Liver (tissue), 9 donors: ENCODE measurements around the gene RNF149. TPM values are rescaled to one million over a fixed set of nuclear protein-coding genes. Genes with fewer than 3 reads are reported as not detected.
"Not testable (repeated sequence)": the region's sequence is repeated elsewhere in the genome, so short reads cannot be mapped to it uniquely, and the experiment has no call there.

ENCODE experiments used
- DNase-seq: peaks from one replicate; pipeline ENCODE4 v3.0.0-alpha.2; 2017; ENCODE audit warnings: low spot score
- H3K27ac ChIP-seq, 2 donors: one replicate each; pipeline ENCODE4 v1.7.0; 2013; ENCODE audit warnings: inconsistent platforms in 2 of 2, low read length in 2 of 2, control low read depth in 1 of 2, low read depth in 1 of 2, mild to moderate bottlenecking in 1 of 2
- H3K27me3 ChIP-seq, 4 donors: one replicate each; pipeline versions ENCODE4 v1.6.1 to v1.7.0; 2013; ENCODE audit warnings: low read length in 3 of 4, inconsistent platforms in 1 of 4, mild to moderate bottlenecking in 1 of 4, moderate library complexity in 1 of 4; ENCODE audit not compliant: control insufficient read depth in 4 of 4, insufficient read depth in 4 of 4
- H3K36me3 ChIP-seq, 4 donors: one replicate each; pipeline versions ENCODE4 v1.6.1 to v1.7.0; 2013; ENCODE audit warnings: low read length in 3 of 4, mild to moderate bottlenecking in 3 of 4, low read depth in 1 of 4, moderate library complexity in 1 of 4; ENCODE audit not compliant: control insufficient read depth in 4 of 4, insufficient read depth in 3 of 4
- H3K4me1 ChIP-seq, 4 donors: one replicate each; pipeline versions ENCODE4 v1.6.1 to v1.7.0; 2013; ENCODE audit warnings: low read length in 3 of 4, mild to moderate bottlenecking in 3 of 4, moderate library complexity in 1 of 4; ENCODE audit not compliant: control insufficient read depth in 4 of 4, insufficient read depth in 4 of 4
- H3K4me3 ChIP-seq, 3 donors: one replicate each; pipeline versions ENCODE4 v1.6.1 to v1.7.0; 2013; ENCODE audit warnings: low read length in 3 of 3, control low read depth in 1 of 3, low read depth in 1 of 3, mild to moderate bottlenecking in 1 of 3
- H3K9ac ChIP-seq, 2 donors: one replicate each; pipeline ENCODE4 v1.7.0; 2013; ENCODE audit warnings: low read length in 2 of 2, mild to moderate bottlenecking in 2 of 2, moderate library complexity in 2 of 2, control low read depth in 1 of 2, low read depth in 1 of 2
- H3K9me3 ChIP-seq, 4 donors: one replicate each; pipeline versions ENCODE4 v1.6.1 to v1.7.0; 2013; ENCODE audit warnings: low read length in 3 of 4; ENCODE audit not compliant: control insufficient read depth in 4 of 4
- HNF4A ChIP-seq, 2 donors: conservative IDR thresholded peaks; 2 replicates each; pipeline ENCODE4 v1.6.1; 2016; ENCODE audit warnings: antibody characterized with exemption in 2 of 2, mild to moderate bottlenecking in 2 of 2
- WGBS: extraction: QIAGEN DNeasy Blood & Tissue Kit; methylation state at CpG from one replicate; pipeline ENCODE4 v1.1.7; 2013; 5-methylcytosine and 5-hydroxymethylcytosine counted together
- polyA plus RNA-seq, 2 donors: library from polyadenylated mRNA; stranded (reverse) in 1 of 2; unstranded in 1 of 2; fragments of 200-250 nt in 1 of 2; fragments of >200 nt in 1 of 2; fragmentation: Nextera tagmentation in 1 of 2; extraction: Ambion mirVana in 1 of 2; gene quantifications; one replicate each; pipeline versions ENCODE4 v1.2.1 to v1.2.3, GENCODE V29; 2013 to 2015
- total RNA-seq, 2 donors: library from RNA; depleted of rRNA; stranded (reverse); fragments of >200 nt; gene quantifications; one replicate each; pipeline ENCODE4 v1.2.3, GENCODE V29; 2014
- TF ChIP-seq, protein P1 (sequence below): IDR thresholded peaks from 2 replicates; pipeline ENCODE4 v1.6.1; 2016; ENCODE audit warnings: antibody characterized with exemption
- donor health status: healthy.
- donor health status: healthy.
- donor health status: healthy.
- donor health status: healthy.
- donor health status: healthy.

RNF149 gene
- total and polyA plus RNA-seq, 4 donors: 14.1 to 54.7 (median 29.1) TPM

DNA sequence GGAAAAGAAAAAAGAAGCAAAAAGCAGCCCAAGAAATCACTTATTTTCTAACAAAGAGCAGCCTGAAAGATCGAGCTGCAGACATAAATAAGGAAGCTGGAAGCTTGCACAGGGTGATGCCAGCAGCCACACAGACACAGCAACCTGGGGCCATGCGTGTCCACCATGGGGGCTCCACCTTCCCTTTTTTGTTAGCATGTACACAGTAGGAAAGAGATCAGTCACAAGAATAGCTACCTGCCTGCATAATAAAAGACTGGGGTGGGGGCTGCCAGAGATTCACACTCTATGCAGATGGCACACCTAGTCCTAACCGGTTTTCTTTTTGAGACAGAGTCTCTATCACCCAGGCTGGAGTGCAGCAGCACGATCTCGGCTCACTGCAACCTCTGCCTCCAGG is 58.7 kb downstream of the RNF149 start:
- Histone ChIP-seq H3K36me3 (no peaks in the 10 kb centered on the region), H3K9me3 (no peaks in the 10 kb centered on the region), H3K27me3 (no peaks in the 10 kb centered on the region), H3K27ac (no peak overlapping the region), H3K4me3 (no peak overlapping the region), H3K4me1 (peaks cover 4 to 32% (median 19%) of the 10 kb centered on the region in 4 donors), H3K9ac (no peak overlapping the region)
- 89% methylated on average over 5 of the region's 5 CpGs for WGBS
- no peak for DNase-seq
- TF ChIP-seq HNF4A (conservative IDR thresholded peaks at IDR 0.05): no peak
- TF ChIP-seq, protein P1, sequence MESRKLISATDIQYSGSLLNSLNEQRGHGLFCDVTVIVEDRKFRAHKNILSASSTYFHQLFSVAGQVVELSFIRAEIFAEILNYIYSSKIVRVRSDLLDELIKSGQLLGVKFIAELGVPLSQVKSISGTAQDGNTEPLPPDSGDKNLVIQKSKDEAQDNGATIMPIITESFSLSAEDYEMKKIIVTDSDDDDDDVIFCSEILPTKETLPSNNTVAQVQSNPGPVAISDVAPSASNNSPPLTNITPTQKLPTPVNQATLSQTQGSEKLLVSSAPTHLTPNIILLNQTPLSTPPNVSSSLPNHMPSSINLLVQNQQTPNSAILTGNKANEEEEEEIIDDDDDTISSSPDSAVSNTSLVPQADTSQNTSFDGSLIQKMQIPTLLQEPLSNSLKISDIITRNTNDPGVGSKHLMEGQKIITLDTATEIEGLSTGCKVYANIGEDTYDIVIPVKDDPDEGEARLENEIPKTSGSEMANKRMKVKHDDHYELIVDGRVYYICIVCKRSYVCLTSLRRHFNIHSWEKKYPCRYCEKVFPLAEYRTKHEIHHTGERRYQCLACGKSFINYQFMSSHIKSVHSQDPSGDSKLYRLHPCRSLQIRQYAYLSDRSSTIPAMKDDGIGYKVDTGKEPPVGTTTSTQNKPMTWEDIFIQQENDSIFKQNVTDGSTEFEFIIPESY: no peak

- not testable (repeated sequence) for H3K4me3 ChIP-seq, H3K9me3 ChIP-seq, H3K9ac ChIP-seq, H3K27me3 ChIP-seq, H3K36me3 ChIP-seq, DNase-seq, H3K27ac ChIP-seq
- 80% methylated on average over 5 of the region's 5 CpGs for WGBS
- peaks cover 4 to 21% (median 8%) of the 10 kb centered on the region in 4 donors for H3K4me1 ChIP-seq
Measured at GRCh38 chr2:101248756-101249155, 59.7 kb downstream of the RNF149 start.

DNA sequence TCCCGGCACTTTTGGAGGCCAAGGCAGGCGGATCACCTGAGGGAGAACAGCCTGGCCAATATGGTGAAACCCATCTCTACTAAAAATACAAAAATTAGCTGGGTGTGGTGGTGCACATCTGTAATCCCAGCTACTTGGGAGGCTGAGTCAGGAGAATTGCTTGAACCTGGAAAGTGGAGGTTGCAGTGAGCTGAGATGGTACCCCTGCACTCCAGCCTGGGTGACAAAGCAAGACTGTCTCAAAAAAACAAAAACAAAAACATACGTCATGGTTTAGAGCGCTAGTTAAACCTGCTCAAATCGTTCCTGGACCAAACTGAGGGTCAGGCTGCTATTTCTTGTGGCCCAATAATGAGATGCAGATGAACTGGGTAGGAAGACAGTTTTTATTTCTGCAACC is 63.0 kb downstream of the RNF149 start:
- H3K27ac ChIP-seq: not testable (repeated sequence)

DNA sequence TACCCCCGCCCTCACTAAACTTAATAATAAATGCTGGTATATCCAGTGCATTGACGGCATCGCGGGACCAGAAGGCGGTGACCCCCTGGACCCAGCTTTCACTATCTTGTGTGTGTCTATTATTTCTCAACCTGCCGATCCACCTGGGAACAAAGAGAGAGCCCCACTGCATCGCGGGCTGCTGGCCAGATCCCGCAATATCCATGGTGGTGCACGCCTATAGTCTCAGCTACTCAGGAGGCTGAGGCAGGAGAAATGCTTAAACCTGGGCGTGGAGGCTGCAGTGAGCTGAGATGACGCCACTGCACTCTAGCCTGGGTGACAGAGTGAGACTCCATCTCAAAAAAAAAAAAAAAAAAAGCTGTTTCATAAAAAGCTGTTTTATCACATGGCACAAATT is 63.6 kb downstream of the RNF149 start:
- not testable (repeated sequence) for H3K36me3 ChIP-seq, H3K27me3 ChIP-seq, H3K9ac ChIP-seq, H3K9me3 ChIP-seq, DNase-seq, H3K4me3 ChIP-seq, H3K27ac ChIP-seq
- WGBS: 83% methylated on average over 12 of the region's 12 CpGs
- peaks cover 4 to 16% (median 8%) of the 10 kb centered on the region in 4 donors for H3K4me1 ChIP-seq

More for the DNA sequence above, 63.0 kb downstream of the RNF149 start:
- WGBS: 85% methylated on average over 5 of the region's 5 CpGs
- H3K36me3 ChIP-seq, H3K4me3 ChIP-seq, H3K27me3 ChIP-seq, H3K9ac ChIP-seq, H3K9me3 ChIP-seq, DNase-seq: not testable (repeated sequence)
- H3K4me1 ChIP-seq: peaks cover 0 to 10% (median 5%) of the 10 kb centered on the region in 4 donors

DNA sequence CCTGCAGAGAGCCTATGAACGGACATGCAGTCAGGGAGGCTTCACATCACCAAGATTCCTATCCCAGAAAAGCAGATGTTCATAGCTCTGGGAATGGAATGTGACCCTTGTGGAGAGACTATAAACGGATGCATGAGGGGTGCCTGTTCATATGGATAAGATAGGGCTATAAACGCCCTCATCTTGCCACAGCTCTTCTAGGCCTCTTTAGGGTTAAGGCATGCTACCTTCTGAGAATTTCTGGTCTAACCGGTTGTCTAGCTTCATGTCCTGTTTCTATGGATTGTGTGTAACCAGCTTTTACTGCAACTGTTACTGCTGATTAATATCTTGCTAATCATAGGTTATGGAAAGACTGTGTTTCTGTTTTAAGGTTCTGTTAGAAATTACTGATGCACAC is 64.1 kb downstream of the RNF149 start:
- peaks cover 4 to 17% (median 9%) of the 10 kb centered on the region in 4 donors for H3K4me1 ChIP-seq
- not testable (repeated sequence) for H3K4me3 ChIP-seq, H3K9me3 ChIP-seq, H3K27ac ChIP-seq, H3K9ac ChIP-seq, H3K36me3 ChIP-seq, H3K27me3 ChIP-seq, DNase-seq
- WGBS: 88% methylated on average over 4 of the region's 4 CpGs
